T-helper 1 cell (primary cell): ENCODE measurements around the gene AMZ1.

Experiments
- DNase-seq, 5 donors: peaks; one replicate each; pipeline ENCODE4 v3.0.0-alpha.2; 2012 to 2020
- total RNA-seq, 4 donors: gene quantifications; one replicate each; lab custom pipeline; 2026; lab: John Stamatoyannopoulos, UW

The AMZ1 gene
- total RNA-seq: 1.5 to 3.5 (median 2.9) reads per million in 4 donors

- DNase-seq: no peak
These were observed at the start of gene AMZ1 for GRCh38 chr7:2687881-2688318. AMZ1 (plus strand) TSS chr7:2688202; CDS start chr7:2700452, 12,250 bp downstream.

- no peak for DNase-seq
These were observed 49.6 kb upstream of the AMZ1 start for GRCh38 chr7:2638224-2638991.

- no peak for DNase-seq
These were observed 48.8 kb upstream of the AMZ1 start for GRCh38 chr7:2639181-2639681.

- DNase-seq: no peak
These were observed 48.1 kb upstream of the AMZ1 start for GRCh38 chr7:2639695-2640481.

- no peak for DNase-seq
These were observed 47.5 kb upstream of the AMZ1 start for GRCh38 chr7:2640482-2640830.

- DNase-seq: no peak
These were observed 47.1 kb upstream of the AMZ1 start for GRCh38 chr7:2640846-2641316.

- DNase-seq: no peak
These were observed 46.3 kb upstream of the AMZ1 start for GRCh38 chr7:2641406-2642393.

- DNase-seq: no peak
These were observed 44.4 kb upstream of the AMZ1 start for GRCh38 chr7:2643386-2644219.

GRCh38 chr7:2644220-2644561 is 43.8 kb upstream of the AMZ1 start:
- DNase-seq: no peak

GRCh38 chr7:2644562-2645273 is 43.3 kb upstream of the AMZ1 start:
- DNase-seq: no peak

- DNase-seq: peak in 1 of 5 donors; percentile 65
These were observed 42.6 kb upstream of the AMZ1 start for GRCh38 chr7:2645274-2645868.

- DNase-seq: no peak
These were observed 41.7 kb upstream of the AMZ1 start for GRCh38 chr7:2646336-2646679.

GRCh38 chr7:2646680-2647571 is 41.1 kb upstream of the AMZ1 start:
- DNase-seq: no peak

- DNase-seq: no peak
These were observed 40.3 kb upstream of the AMZ1 start for GRCh38 chr7:2647594-2648172.

GRCh38 chr7:2649139-2649838 is 38.7 kb upstream of the AMZ1 start:
- DNase-seq: no peak

GRCh38 chr7:2649991-2650390 is 38.0 kb upstream of the AMZ1 start:
- no peak for DNase-seq

GRCh38 chr7:2650451-2650850 is 37.6 kb upstream of the AMZ1 start:
- DNase-seq: no peak

GRCh38 chr7:2651336-2651735 is 36.7 kb upstream of the AMZ1 start:
- DNase-seq: no peak
